Endothelial cell of umbilical vein (primary cell): ENCODE measurements around the gene CTPS1. TPM values are rescaled to one million over a fixed set of nuclear protein-coding genes. Genes with fewer than 3 reads are reported as not detected.
A peak's percentile ranks its signal among the peaks of the same experiment; 100 is the strongest.

Experiments used
- BruUV-seq: library from RNA; stranded (reverse); fragments of 400-500 nt; replicated peaks from 2 replicates; lab custom pipeline; 2021; lab: Mats Ljungman, UMichigan
- CTCF ChIA-PET: fragments of 300-600, 350-600 bp; sonication (Branson Sonifier 250); formaldehyde crosslinking; loops from one replicate; lab custom pipeline; 2021; ENCODE audit warnings: antibody characterized with exemption, inconsistent platforms; lab: Charles Lee
- POLR2A ChIA-PET: fragments of 300-600, 350-600 bp; sonication (Branson Sonifier 250); formaldehyde crosslinking; loops from one replicate; lab custom pipeline; 2021; ENCODE audit warnings: antibody characterized with exemption, inconsistent platforms; lab: Charles Lee
- DNase-seq: peaks from one replicate; pipeline ENCODE4 v3.0.0-alpha.2; 2011; ENCODE audit warnings: low read depth, low spot score
- FAIRE-seq: peaks from 2 replicates; lab custom pipeline; 2011; peaks lifted over from hg19 to GRCh38; lab: Jason Lieb, UNC
- H2AFZ ChIP-seq: 2 replicates; pipeline ENCODE4 v1.6.0; 2012; ENCODE audit warnings: low read depth, low read length, control low read depth, inconsistent platforms
- H3K27ac ChIP-seq: 2 replicates; pipeline ENCODE4 v1.5.1; 2011; ENCODE audit warnings: low read depth, mild to moderate bottlenecking, control low read depth, low read length, moderate library complexity; ENCODE audit not compliant: insufficient read depth
- H3K27me3 ChIP-seq, 2 experiments: 2 replicates each; pipeline versions ENCODE4 v1.6.0 to v1.6.1; 2011; ENCODE audit warnings: low read length in 2 of 2, mixed read lengths in 1 of 2; ENCODE audit not compliant: control insufficient read depth in 2 of 2, insufficient read depth in 2 of 2
- H3K36me3 ChIP-seq, 2 experiments: 2 replicates in 1 of 2; 3 replicates in 1 of 2; pipeline ENCODE4 v1.5.1; 2011; ENCODE audit warnings: low read length in 2 of 2, mild to moderate bottlenecking in 1 of 2, moderate library complexity in 1 of 2; ENCODE audit not compliant: control insufficient read depth in 2 of 2, insufficient read depth in 2 of 2; ENCODE audit errors: extremely low read depth in 1 of 2
- H3K4me1 ChIP-seq: 3 replicates; pipeline ENCODE4 v1.5.1; 2011; ENCODE audit warnings: mild to moderate bottlenecking, low read length; ENCODE audit not compliant: control insufficient read depth, insufficient read depth; ENCODE audit errors: extremely low read depth
- H3K4me2 ChIP-seq: 2 replicates; pipeline ENCODE4 v1.6.1; 2011; ENCODE audit warnings: low read length, control low read depth, mixed read lengths; ENCODE audit not compliant: insufficient read depth
- H3K4me3 ChIP-seq, 3 experiments: fragments of 200-600 bp in 1 of 3; sonication (generic), shearing (Covaris generic) in 1 of 3; replicated peaks in 1 of 3; 2 replicates each; pipeline ENCODE4 v1.5.1; 2011 to 2016; ENCODE audit warnings: control low read depth in 3 of 3, low read length in 3 of 3, mild to moderate bottlenecking in 2 of 3, inconsistent platforms in 1 of 3, low read depth in 1 of 3, moderate library complexity in 1 of 3; ENCODE audit not compliant: insufficient read depth in 1 of 3
- H3K79me2 ChIP-seq: 2 replicates; pipeline ENCODE4 v1.6.0; 2012; ENCODE audit warnings: low read length, inconsistent platforms; ENCODE audit not compliant: control insufficient read depth, insufficient read depth
- H3K9ac ChIP-seq: replicated peaks from 2 replicates; pipeline ENCODE3; 2011; ENCODE audit warnings: low read length, control low read depth; ENCODE audit not compliant: insufficient read depth; ENCODE audit errors: extremely low read depth
- H3K9me1 ChIP-seq: replicated peaks from 3 replicates; pipeline ENCODE4 v1.6.0; 2011; ENCODE audit warnings: mild to moderate bottlenecking, low read length; ENCODE audit not compliant: control insufficient read depth, insufficient read depth; ENCODE audit errors: extremely low read depth
- H3K9me3 ChIP-seq: replicated peaks from 2 replicates; pipeline ENCODE4 v1.5.1; 2012; ENCODE audit warnings: low read length, inconsistent platforms; ENCODE audit not compliant: control insufficient read depth, insufficient read depth
- H4K20me1 ChIP-seq: replicated peaks from 2 replicates; pipeline ENCODE3; 2011; ENCODE audit warnings: mild to moderate bottlenecking, low read length; ENCODE audit not compliant: control insufficient read depth, insufficient read depth; ENCODE audit errors: extremely low read depth
- EZH2 ChIP-seq: IDR thresholded peaks from 2 replicates; pipeline ENCODE4 v1.6.1; 2012; ENCODE audit warnings: borderline replicate concordance, low read depth, mild to moderate bottlenecking, moderate library complexity, low read length, inconsistent platforms; ENCODE audit not compliant: severe bottlenecking
- FOS ChIP-seq: IDR thresholded peaks from 2 replicates; pipeline ENCODE4 v1.6.1; 2011; ENCODE audit warnings: mild to moderate bottlenecking, low read length, moderate library complexity, borderline replicate concordance; ENCODE audit not compliant: insufficient read depth
- GATA2 ChIP-seq: IDR thresholded peaks from 2 replicates; pipeline ENCODE4 v1.7.0; 2011; ENCODE audit warnings: low read depth, mild to moderate bottlenecking, moderate library complexity, mixed read lengths, low read length; ENCODE audit not compliant: insufficient read length, insufficient read depth
- JUN ChIP-seq: IDR thresholded peaks from 2 replicates; pipeline ENCODE4 v1.6.1; 2011; ENCODE audit warnings: borderline replicate concordance, low read depth; ENCODE audit not compliant: insufficient read length, insufficient read depth
- MYC ChIP-seq: IDR thresholded peaks from one replicate; pipeline ENCODE4 v1.6.1; 2011; ENCODE audit warnings: mild to moderate bottlenecking, low read depth, low read length
- POLR2A ChIP-seq: IDR thresholded peaks from 2 replicates; pipeline ENCODE4 v1.6.1; 2012; ENCODE audit warnings: low read depth, mild to moderate bottlenecking, control low read depth, low read length
- POLR2AphosphoS5 ChIP-seq: IDR thresholded peaks from 2 replicates; pipeline ENCODE4 v1.6.1; 2012; ENCODE audit warnings: low read depth, mild to moderate bottlenecking, control low read depth, low read length, moderate library complexity; ENCODE audit not compliant: insufficient read depth
- dilution Hi-C: fragments of 300-500 bp; cut with MboI; formaldehyde crosslinking; loops from one replicate; pipeline ENCODE4 v1.15.0; 2019; ENCODE audit warnings: low sequenced_read_pairs; ENCODE audit not compliant: extremely low pct_ligation_motif_present
- intact Hi-C: fragments of 100-400 bp; cut with micrococcal nuclease; formaldehyde crosslinking; loops from one replicate; pipeline ENCODE4 v1.10.0; 2022
- polyA plus RNA-seq, 4 experiments: library from polyadenylated mRNA; depleted of rRNA in 3 of 4; stranded (reverse) in 3 of 4; unstranded in 1 of 4; fragments of >200 nt; gene quantifications; 2 replicates each; pipeline versions ENCODE4 v1.2.1 to v1.2.3, GENCODE V29; 2011 to 2012; ENCODE audit warnings: missing spikeins in 1 of 4
- total RNA-seq: library from RNA; stranded (reverse); gene quantifications from 2 replicates; pipeline ENCODE4 v1.2.3, GENCODE V29; 2021
- TF ChIP-seq, protein P1 (sequence below), 2 donors: IDR thresholded peaks; 1 replicate in 1 of 2; 2 replicates in 1 of 2; pipeline ENCODE4 v1.5.1; 2011; ENCODE audit warnings: low read length in 2 of 2, mild to moderate bottlenecking in 2 of 2, moderate library complexity in 2 of 2, control low read depth in 1 of 2, inconsistent platforms in 1 of 2, low read depth in 1 of 2; ENCODE audit not compliant: insufficient read depth in 1 of 2; ENCODE audit errors: extremely low read depth in 1 of 2
- TF ChIP-seq, protein P2 (sequence below): IDR thresholded peaks from 2 replicates; pipeline ENCODE4 v1.6.1; 2011; ENCODE audit not compliant: insufficient read depth, insufficient read length

Gene CTPS1
- total and polyA plus RNA-seq, 2 donors (not counting 3 experiments of a cell fraction or from before 2014, with no cell fraction given), result 24.9 to 65.8 TPM

DNA sequence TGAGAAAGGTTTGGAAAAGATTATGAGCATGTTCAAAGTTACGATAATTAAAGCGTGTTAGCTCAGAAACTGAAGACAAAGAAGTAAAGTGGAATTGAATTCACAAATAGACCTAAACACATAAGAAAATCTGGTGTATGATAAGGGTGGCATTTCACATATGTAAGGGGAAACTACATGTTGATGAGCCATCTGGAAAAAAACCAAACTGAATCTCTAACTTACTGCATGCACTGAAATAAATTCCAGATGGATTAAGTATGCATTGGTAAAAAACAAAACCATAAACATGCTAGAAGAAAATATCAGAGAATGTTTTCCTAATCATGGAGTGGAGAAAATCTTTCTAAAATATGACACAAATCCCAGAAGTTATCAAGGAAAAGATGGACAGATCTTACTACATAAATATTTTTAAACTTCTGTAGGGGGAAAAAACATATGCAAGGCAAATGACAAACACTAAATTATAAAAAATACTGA is 34.0 kb upstream of the CTPS1 start:
- DNase-seq, result no peak
- peak; percentile 28 for FAIRE-seq

More for the DNA sequence above, 34.0 kb upstream of the CTPS1 start:
- Histone ChIP-seq H4K20me1 (no peaks in the 10 kb centered on the region), H2AFZ (no peak overlapping the region), H3K9me3 (no peaks in the 10 kb centered on the region), H3K4me1 (peaks cover 10% of the 10 kb centered on the region), H3K9ac (no peak overlapping the region), H3K4me2 (no peak overlapping the region), H3K79me2 (no peaks in the 10 kb centered on the region), H3K27ac (no peak overlapping the region), H3K36me3 (no peaks in the 10 kb centered on the region), H3K27me3 (no peaks in the 10 kb centered on the region), H3K4me3 (no peak overlapping the region), H3K9me1 (no peaks in the 10 kb centered on the region)
- dilution Hi-C loops, result no loop called here
- TF ChIP-seq, protein P1, sequence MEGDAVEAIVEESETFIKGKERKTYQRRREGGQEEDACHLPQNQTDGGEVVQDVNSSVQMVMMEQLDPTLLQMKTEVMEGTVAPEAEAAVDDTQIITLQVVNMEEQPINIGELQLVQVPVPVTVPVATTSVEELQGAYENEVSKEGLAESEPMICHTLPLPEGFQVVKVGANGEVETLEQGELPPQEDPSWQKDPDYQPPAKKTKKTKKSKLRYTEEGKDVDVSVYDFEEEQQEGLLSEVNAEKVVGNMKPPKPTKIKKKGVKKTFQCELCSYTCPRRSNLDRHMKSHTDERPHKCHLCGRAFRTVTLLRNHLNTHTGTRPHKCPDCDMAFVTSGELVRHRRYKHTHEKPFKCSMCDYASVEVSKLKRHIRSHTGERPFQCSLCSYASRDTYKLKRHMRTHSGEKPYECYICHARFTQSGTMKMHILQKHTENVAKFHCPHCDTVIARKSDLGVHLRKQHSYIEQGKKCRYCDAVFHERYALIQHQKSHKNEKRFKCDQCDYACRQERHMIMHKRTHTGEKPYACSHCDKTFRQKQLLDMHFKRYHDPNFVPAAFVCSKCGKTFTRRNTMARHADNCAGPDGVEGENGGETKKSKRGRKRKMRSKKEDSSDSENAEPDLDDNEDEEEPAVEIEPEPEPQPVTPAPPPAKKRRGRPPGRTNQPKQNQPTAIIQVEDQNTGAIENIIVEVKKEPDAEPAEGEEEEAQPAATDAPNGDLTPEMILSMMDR (IDR thresholded peaks at IDR 0.05; ENCODE audit: extremely low read depth in 1 of 2, insufficient read depth in 1 of 2, low read depth in 1 of 2, low read length in 2 of 2), result no peak
- TF ChIP-seq JUN (no peak), GATA2 (no peak), POLR2AphosphoS5 (no peak), FOS (no peak), MYC (no peak), POLR2A (no peak), EZH2 (no peak)
- TF ChIP-seq, protein P2, sequence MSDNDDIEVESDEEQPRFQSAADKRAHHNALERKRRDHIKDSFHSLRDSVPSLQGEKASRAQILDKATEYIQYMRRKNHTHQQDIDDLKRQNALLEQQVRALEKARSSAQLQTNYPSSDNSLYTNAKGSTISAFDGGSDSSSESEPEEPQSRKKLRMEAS, result no peak
- intact Hi-C loops, result loop anchor here (5.0 kb wide), 1 partner anchor 413 kb away; the partner anchor contains the start of gene ZNF684
- no TSS peak for BruUV-seq
- ChIA-PET POLR2A (no interaction called here), CTCF (interaction anchor here (19.5 kb wide), 1 partner anchor 88 kb away, joined by 898 read pairs; the partner anchor contains the start of gene CITED4)
